Measurements from ENCODE around the gene JPT2.

The JPT2 gene

DNA sequence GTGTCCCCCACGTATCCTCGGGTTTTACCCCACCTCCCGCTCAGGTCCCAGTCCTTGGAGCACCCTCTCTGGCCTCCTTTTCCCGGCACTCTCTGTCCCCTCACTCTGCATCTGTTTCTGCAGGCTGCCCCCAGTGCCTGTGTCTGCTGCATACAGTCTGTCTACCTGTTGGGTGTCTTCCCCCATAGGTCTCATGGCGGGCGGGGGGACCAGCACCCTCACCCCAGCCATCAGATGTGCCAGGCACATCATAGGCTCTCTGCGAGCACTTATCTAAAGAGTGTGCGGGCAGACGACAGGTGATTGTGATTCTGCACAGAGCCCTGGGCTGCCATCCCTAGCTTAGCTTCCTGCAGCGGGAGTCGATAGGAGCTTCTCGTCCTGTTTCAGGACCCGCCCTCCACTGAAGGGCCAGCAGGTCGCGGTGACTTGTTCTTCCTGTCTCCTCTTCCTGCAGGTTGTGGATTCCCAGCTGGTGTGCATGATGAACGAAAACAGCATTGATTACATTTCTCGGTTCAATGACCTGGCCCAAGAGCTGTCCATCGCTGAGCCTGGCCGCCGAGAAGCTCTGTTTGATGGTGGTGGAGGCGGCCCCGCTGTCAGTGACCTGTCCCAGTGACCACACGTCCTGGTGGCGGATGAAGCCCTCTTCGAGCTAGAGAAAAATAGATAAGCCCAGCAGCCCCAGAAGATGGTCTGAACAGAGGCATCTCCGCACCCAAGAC lies 4.5 kb upstream of the JPT2 start:
- DNase-seq (ENCODE audit: low read depth): no peak
- H3K4me3 ChIP-seq (ENCODE audit: low read depth, low read length): no peak overlapping the region
- TF ChIP-seq, protein P1, sequence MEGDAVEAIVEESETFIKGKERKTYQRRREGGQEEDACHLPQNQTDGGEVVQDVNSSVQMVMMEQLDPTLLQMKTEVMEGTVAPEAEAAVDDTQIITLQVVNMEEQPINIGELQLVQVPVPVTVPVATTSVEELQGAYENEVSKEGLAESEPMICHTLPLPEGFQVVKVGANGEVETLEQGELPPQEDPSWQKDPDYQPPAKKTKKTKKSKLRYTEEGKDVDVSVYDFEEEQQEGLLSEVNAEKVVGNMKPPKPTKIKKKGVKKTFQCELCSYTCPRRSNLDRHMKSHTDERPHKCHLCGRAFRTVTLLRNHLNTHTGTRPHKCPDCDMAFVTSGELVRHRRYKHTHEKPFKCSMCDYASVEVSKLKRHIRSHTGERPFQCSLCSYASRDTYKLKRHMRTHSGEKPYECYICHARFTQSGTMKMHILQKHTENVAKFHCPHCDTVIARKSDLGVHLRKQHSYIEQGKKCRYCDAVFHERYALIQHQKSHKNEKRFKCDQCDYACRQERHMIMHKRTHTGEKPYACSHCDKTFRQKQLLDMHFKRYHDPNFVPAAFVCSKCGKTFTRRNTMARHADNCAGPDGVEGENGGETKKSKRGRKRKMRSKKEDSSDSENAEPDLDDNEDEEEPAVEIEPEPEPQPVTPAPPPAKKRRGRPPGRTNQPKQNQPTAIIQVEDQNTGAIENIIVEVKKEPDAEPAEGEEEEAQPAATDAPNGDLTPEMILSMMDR (IDR thresholded peaks at IDR 0.05; ENCODE audit: control insufficient read depth, extremely low read depth, insufficient read depth): no peak

DNA sequence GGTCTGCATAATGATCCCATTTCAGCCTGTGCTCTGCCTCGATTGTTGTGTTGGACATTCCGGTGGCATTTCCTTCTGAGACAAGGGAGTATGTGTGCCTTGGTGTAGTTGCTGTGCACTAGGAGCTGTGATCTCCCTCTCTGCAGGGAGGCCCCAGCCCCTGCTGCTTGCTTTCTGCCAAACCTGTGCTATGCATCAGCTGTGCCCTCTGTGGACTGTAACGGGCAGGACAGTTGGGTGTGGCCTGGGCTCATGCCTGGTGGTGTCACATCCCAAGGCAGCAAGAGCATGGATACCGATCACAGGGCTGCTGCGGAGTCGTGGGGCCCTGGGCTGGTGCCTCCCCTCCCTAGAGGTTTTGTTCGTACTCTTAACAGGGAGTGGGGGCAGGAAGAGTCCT lies 3.8 kb upstream of the JPT2 start:
- DNase-seq (ENCODE audit: low read depth): no peak
- no peak overlapping the region for H3K4me3 ChIP-seq (ENCODE audit: low read depth, low read length)
- TF ChIP-seq, protein P1 (IDR thresholded peaks at IDR 0.05; ENCODE audit: control insufficient read depth, extremely low read depth, insufficient read depth): 0 out of 2 replicates have a peak, but pooled peaks have one; percentile 7

DNA sequence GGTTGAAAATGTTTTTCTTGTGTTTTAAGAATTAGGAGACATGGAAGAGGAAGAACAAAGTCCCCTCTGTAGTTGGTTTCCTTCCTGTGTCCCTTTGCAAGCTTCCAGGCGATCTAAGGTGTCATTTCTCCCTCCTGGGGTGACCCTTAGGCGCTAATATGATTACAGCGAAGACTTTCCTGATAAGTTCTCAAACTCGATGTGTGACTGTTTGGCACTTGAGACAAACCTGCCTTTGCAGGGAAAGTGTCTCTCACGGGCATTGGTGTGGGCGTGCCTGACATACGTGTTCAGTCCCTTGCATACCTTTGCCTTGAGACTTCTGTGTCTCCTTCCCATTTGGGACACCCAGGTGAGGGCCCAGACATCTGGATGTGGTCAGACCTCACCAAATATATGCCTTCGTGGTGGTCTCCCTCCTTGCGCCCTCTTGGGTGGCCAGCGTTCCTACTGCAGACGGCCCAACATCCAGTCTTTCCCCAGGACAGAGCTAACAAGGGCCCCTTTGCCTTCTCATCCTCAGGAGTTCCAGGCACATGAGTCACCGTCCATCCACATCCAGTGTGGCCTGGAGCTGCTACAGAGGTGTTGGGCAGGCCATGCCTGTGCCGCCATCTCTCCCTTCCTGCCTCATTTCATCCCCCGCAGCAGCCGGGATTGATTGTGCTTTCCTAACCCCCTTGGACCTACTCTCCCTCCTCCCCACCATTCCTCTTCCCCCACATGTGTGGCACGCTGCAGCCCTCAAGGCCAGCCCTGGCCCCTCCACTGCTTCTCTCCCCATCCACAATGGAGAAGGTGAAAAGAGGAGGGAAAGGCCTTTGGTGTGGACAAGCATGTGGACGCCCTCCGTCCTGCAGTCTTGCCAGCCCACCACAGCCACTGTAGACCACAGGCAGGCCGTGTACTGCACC lies 3.1 kb upstream of the JPT2 start:
- no peak overlapping the region for H3K4me3 ChIP-seq (ENCODE audit: low read depth, low read length)
- TF ChIP-seq, protein P1 (IDR thresholded peaks at IDR 0.05; ENCODE audit: control insufficient read depth, extremely low read depth, insufficient read depth): no peak
- DNase-seq (ENCODE audit: low read depth): no peak

DNA sequence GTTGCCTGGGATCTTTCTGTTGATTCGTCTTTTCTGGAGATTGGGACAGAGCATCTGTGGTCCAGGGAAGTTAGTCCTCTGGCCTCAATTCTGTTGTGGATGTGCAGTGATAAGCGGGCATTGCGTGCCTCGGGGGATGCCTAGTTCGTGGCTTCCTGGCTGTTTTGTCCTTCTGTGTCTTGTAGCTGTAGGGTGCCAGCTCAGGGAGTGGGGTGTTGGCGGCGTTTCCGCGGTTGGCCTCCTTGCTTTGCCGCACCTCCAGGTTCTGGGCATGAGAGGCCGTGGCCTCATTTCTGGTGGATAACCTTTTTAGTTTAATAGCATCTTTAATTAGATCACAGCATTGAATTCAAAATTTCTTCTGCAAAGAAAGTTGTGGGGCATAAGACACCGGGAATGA lies 1.4 kb upstream of the JPT2 start:
- no peak for DNase-seq (ENCODE audit: low read depth)
- TF ChIP-seq, protein P1 (IDR thresholded peaks at IDR 0.05; ENCODE audit: control insufficient read depth, extremely low read depth, insufficient read depth): no peak
- H3K4me3 ChIP-seq (ENCODE audit: low read depth, low read length): no peak overlapping the region

DNA sequence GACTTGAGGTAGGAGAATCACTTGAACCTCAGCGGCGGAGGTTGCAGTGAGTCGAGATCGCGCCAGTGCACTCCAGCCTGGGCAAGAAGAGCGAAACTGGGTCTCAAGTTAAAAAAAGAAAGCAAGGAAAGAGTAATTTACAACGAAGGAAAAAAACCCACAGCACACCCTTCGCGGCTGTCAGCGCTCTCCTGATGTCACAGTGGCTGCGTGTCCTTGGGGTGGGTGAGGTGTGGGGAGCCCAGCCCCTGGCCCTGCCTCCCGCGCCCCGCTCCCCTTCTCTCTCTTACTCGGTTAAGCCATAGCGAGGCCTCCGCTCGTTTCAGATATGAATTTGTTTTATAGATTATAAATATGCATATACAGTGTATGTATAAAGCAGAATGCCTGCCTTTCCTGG lies 740 bp upstream of the JPT2 start:
- H3K4me3 ChIP-seq (ENCODE audit: low read depth, low read length): peak overlapping the region; percentile 40
- TF ChIP-seq, protein P1 (IDR thresholded peaks at IDR 0.05; ENCODE audit: control insufficient read depth, extremely low read depth, insufficient read depth): no peak
- DNase-seq (ENCODE audit: low read depth): no peak

DNA sequence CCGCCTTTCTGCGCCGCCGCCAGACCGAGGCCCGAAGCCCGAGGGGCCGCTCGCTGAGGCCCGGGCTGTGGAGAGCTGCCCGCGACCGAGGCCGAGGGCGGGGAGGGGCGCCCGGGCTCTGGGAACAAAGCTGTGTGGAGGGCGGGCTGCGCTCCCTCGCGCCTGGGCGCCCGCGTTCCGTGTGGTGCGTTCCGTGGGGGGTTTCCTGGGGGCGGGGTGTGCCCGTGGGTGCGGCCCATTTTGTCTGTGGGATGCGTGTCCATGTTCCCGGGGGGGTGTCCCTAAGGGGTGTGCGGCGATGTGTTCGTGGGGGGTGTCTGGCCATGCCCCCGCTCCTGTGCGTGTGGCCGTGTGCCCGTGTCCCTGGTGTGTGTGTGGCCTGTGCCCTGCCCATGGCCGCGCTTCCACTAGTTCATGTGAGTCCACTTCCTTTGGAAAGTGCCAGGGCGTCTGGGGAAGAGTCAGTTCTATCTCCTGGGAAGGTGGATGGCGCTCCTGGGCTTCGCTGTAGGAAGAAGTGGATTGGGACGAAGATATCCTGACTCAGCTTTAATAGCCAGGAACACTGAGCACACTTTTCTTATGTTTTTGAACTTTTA lies 520 bp downstream of the JPT2 start:
- no peak for DNase-seq (ENCODE audit: low read depth)
- TF ChIP-seq, protein P1 (IDR thresholded peaks at IDR 0.05; ENCODE audit: control insufficient read depth, extremely low read depth, insufficient read depth): 0 out of 2 replicates have a peak, but pooled peaks have one; percentile 6
- peak overlapping the region; percentile 72 for H3K4me3 ChIP-seq (ENCODE audit: low read depth, low read length)
